ENCODE measurements around the gene EFCAB13. TPM values are rescaled to one million over a fixed set of nuclear protein-coding genes. Genes with fewer than 3 reads are reported as not detected.

EFCAB13 gene
- total RNA-seq, 1 donor from 2014 or later: 5.2 TPM

DNA sequence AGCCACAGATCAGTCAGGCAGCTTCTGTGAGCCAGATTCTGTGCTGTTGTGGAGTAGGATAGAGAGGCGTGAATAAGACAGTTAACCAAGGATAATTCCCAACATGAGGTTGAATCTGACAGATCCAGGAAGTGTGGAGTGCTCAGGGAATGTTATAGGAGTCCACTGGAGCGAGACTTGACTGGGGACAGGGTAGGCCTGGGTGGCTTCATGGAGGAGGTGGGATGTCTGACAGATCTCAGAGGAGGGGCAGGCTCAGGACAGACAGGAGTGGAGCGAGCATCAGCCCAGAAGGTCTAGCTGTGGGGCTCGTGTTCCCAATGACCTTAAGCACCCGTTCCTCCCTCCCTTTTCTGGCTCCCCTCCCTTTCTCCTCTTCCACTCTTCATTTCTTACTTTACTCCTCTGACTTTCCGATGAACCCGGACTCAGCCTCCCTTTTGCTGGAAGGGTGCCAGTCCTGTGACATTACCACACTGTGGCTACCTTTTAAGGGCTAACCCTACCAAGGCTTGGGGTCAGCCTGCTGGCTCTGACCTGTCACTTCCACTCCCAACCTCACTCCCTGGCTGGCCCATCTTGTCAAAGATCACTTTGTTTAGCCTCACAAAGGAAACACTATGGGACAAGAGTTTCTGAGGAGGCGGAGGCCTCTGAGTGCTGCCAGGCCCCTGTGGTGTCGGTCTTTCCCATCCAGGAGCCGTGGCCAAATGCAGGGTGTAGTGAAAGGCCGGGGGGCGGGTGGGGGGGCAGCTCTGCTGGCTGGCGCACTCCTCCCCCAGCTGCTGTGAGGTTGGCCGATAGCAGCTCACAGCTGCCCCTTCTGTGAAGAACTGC is 28.5 kb upstream of the EFCAB13 start:
- Mint-ChIP-seq H3K27ac (no peak overlapping the region), H3K9me3 (ENCODE audit: low read depth) (no peaks in the 10 kb centered on the region), H3K27me3 (peaks cover under 1% of the 10 kb centered on the region), H3K4me1 (ENCODE audit: low read depth) (peaks cover 2% of the 10 kb centered on the region), H3K4me3 (ENCODE audit: low read depth) (no peak overlapping the region), H3K36me3 (ENCODE audit: insufficient read depth) (no peaks in the 10 kb centered on the region)
- TF ChIP-seq, protein P1, sequence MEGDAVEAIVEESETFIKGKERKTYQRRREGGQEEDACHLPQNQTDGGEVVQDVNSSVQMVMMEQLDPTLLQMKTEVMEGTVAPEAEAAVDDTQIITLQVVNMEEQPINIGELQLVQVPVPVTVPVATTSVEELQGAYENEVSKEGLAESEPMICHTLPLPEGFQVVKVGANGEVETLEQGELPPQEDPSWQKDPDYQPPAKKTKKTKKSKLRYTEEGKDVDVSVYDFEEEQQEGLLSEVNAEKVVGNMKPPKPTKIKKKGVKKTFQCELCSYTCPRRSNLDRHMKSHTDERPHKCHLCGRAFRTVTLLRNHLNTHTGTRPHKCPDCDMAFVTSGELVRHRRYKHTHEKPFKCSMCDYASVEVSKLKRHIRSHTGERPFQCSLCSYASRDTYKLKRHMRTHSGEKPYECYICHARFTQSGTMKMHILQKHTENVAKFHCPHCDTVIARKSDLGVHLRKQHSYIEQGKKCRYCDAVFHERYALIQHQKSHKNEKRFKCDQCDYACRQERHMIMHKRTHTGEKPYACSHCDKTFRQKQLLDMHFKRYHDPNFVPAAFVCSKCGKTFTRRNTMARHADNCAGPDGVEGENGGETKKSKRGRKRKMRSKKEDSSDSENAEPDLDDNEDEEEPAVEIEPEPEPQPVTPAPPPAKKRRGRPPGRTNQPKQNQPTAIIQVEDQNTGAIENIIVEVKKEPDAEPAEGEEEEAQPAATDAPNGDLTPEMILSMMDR (IDR thresholded peaks at IDR 0.05; ENCODE audit: unreplicated experiment): no peak
- DNase-seq (ENCODE audit: low spot score, unreplicated experiment): no peak

DNA sequence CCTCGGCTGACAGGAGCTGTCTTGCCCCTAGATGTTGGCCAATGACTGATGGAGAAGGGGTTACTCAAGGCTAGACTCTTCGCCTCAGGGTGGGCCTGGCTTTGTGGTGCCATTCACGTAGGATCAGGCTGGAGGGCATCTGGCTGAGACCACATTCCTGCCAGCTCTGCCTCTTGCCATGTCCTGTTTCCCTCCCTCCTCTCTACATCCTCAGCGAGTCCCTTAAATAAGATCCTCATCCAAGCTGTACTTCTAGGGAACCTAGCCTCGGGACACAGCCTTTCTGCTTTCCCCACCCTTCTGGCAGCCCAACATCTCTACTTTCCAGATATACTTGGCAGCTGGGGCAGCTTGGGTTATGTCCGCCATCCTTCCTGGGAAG is 27.9 kb upstream of the EFCAB13 start:
- Mint-ChIP-seq H3K4me3 (ENCODE audit: low read depth) (no peak overlapping the region), H3K27ac (no peak overlapping the region), H3K9me3 (ENCODE audit: low read depth) (no peaks in the 10 kb centered on the region), H3K36me3 (ENCODE audit: insufficient read depth) (no peaks in the 10 kb centered on the region), H3K27me3 (no peaks in the 10 kb centered on the region), H3K4me1 (ENCODE audit: low read depth) (peaks cover 2% of the 10 kb centered on the region)
- DNase-seq (ENCODE audit: low spot score, unreplicated experiment): no peak
- TF ChIP-seq, protein P1 (IDR thresholded peaks at IDR 0.05; ENCODE audit: unreplicated experiment): no peak

DNA sequence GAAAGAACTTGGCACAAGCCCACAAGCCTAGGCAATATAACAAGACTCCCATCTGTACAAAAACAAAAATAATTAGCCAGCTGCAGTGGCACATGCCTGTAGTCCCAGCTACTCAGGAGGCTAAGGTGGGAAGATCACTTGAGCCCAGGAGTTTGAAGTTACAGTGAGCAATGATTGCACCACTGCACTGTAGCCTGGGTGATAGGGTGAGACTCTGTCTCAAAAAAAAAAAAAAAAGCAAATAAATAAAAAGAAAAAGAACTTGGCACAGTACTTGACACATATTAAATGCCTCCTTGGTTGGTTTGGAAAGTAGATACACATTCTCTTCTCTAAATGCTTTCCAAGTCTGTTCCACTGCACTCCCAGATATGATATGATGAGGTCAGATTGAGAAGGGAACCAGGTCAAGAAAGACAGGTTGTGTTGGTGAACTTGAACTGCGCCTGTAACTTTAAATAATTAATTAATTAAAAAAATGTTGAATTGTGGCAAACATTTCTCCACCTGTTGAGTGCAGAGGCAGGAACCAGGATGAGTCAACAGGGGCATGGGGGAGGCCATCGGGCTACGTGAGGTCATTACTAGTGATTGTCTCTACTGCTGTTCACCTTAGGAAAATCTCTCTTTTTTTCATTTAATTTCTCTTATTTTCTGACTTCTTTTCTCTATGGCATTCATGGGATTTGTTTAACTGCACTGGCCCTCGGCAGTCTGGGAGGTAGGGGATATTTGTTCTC is 25.9 kb upstream of the EFCAB13 start:
- H3K36me3 Mint-ChIP-seq (ENCODE audit: insufficient read depth): no peaks in the 10 kb centered on the region
- TF ChIP-seq, protein P1 (IDR thresholded peaks at IDR 0.05; ENCODE audit: unreplicated experiment): no peak
- H3K4me1 Mint-ChIP-seq (ENCODE audit: low read depth): no peaks in the 10 kb centered on the region
- no peaks in the 10 kb centered on the region for H3K27me3 Mint-ChIP-seq
- H3K4me3 Mint-ChIP-seq (ENCODE audit: low read depth): no peak overlapping the region
- no peak overlapping the region for H3K27ac Mint-ChIP-seq
- no peak for DNase-seq (ENCODE audit: low spot score, unreplicated experiment)
- peaks cover 6% of the 10 kb centered on the region for H3K9me3 Mint-ChIP-seq (ENCODE audit: low read depth)

DNA sequence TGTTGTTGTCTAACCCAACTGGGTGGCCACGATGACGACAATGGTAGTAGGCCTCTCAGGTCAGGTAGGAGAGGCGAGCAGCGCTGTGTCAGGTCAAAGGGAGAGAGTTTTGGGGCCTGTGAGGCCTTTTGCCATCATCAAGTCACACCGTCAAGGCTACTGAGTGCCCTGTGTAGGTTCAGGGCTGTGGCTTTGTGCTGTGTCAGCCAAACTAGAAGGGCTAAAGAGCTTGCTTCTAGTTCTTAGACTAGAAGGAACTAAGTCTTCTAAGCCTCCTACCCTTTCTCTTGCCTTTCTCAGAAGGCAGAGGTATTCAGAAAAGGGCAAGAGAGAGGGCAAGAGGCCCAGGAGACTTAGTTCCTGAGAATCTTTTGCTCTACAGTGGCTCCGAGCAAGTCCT is 25.0 kb upstream of the EFCAB13 start:
- Mint-ChIP-seq H3K4me1 (ENCODE audit: low read depth) (no peaks in the 10 kb centered on the region), H3K27ac (no peak overlapping the region), H3K27me3 (no peaks in the 10 kb centered on the region), H3K36me3 (ENCODE audit: insufficient read depth) (no peaks in the 10 kb centered on the region), H3K9me3 (ENCODE audit: low read depth) (peaks cover 6% of the 10 kb centered on the region), H3K4me3 (ENCODE audit: low read depth) (no peak overlapping the region)
- no peak for DNase-seq (ENCODE audit: low spot score, unreplicated experiment)
- TF ChIP-seq, protein P1 (IDR thresholded peaks at IDR 0.05; ENCODE audit: unreplicated experiment): no peak

DNA sequence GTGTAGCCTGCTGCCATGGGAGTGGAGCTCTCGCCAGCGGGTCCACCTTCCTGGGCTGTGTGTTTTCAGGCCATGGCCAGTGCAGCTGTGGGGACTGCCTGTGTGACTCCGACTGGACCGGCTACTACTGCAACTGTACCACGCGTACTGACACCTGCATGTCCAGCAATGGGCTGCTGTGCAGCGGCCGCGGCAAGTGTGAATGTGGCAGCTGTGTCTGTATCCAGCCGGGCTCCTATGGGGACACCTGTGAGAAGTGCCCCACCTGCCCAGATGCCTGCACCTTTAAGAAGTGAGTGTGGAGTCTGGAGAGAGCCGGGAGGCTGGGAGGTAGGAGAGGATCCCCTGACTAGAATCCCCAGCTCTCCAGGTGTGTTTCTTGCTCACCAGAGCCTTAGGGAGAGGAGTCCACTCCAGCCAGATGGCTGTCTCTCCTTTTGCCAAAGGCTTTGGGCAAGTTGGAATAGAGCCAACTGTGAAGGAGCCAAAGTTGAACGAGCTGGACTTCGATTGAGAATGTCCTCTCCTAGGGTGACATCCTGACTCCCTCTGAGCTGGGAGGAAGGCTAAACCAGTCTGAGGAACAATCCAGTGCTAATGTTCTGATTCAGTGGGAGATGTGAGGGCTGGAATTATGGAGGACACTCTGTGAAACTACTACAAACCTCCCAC is 24.4 kb upstream of the EFCAB13 start:
- TF ChIP-seq, protein P1 (IDR thresholded peaks at IDR 0.05; ENCODE audit: unreplicated experiment): no peak
- no peak for DNase-seq (ENCODE audit: low spot score, unreplicated experiment)
- Mint-ChIP-seq H3K9me3 (ENCODE audit: low read depth) (peaks cover 6% of the 10 kb centered on the region), H3K27me3 (no peaks in the 10 kb centered on the region), H3K27ac (no peak overlapping the region), H3K36me3 (ENCODE audit: insufficient read depth) (no peaks in the 10 kb centered on the region), H3K4me3 (ENCODE audit: low read depth) (no peak overlapping the region), H3K4me1 (ENCODE audit: low read depth) (no peaks in the 10 kb centered on the region)

Data from progenitor cell of endocrine pancreas (in vitro differentiated cells).